SK-N-SH (cell line): Measurements from ENCODE around the gene SLAMF7. TPM values are rescaled to one million over a fixed set of nuclear protein-coding genes. Genes with fewer than 3 reads are reported as not detected.

Source experiments
- CTCF ChIA-PET: fragments of 300-600, 350-600 bp; formaldehyde crosslinking; extraction: SDS; loops from one replicate; lab custom pipeline; 2021; lab: Yijun Ruan, JAX
- POLR2A ChIA-PET: fragments of 350-600 bp; sonication (Branson Sonifier 250); formaldehyde crosslinking; extraction: SDS; loops from one replicate; lab custom pipeline; 2020; ENCODE audit warnings: antibody characterized with exemption, inconsistent platforms; lab: Yijun Ruan, JAX
- DNase-seq: peaks from one replicate; pipeline ENCODE4 v3.0.0; 2012
- H2AFZ ChIP-seq: fragments of 200-600 bp; sonication (generic); 2 replicates; pipeline ENCODE4 v1.8.1; 2016; ENCODE audit warnings: antibody characterized with exemption, mild to moderate bottlenecking, low read depth
- H3F3A ChIP-seq: fragments of 200-600 bp; sonication (generic); replicated peaks from 2 replicates; pipeline ENCODE3; 2016; ENCODE audit warnings: antibody characterized with exemption, mild to moderate bottlenecking; ENCODE audit not compliant: insufficient read depth
- H3K27ac ChIP-seq, 2 experiments: fragments of 200-500 bp in 1 of 2; fragments of 200-600 bp in 1 of 2; sonication (Bioruptor generic) in 1 of 2; sonication (generic), shearing (Covaris generic) in 1 of 2; 2 replicates each; pipeline versions ENCODE4 v1.5.1 to v1.6.1; 2014 to 2016; ENCODE audit warnings: low read depth in 2 of 2, inconsistent platforms in 1 of 2, low read length in 1 of 2, mild to moderate bottlenecking in 1 of 2, mixed read lengths in 1 of 2
- H3K27me3 ChIP-seq: fragments of 200-600 bp; sonication (generic), shearing (Covaris generic); 2 replicates; pipeline ENCODE4 v1.6.1; 2016; ENCODE audit warnings: mixed run types; ENCODE audit not compliant: insufficient read depth
- H3K36me3 ChIP-seq, 2 experiments: fragments of 200-500 bp in 1 of 2; fragments of 200-600 bp in 1 of 2; sonication (Bioruptor generic) in 1 of 2; sonication (generic) in 1 of 2; replicated peaks in 1 of 2; 2 replicates each; pipeline versions ENCODE3 to v1.5.1; 2014 to 2016; ENCODE audit warnings: low read length in 1 of 2, mild to moderate bottlenecking in 1 of 2; ENCODE audit not compliant: insufficient read depth in 2 of 2, control insufficient read depth in 1 of 2
- H3K4me1 ChIP-seq, 2 experiments: fragments of 200-500 bp in 1 of 2; fragments of 200-600 bp in 1 of 2; sonication (Bioruptor generic) in 1 of 2; sonication (generic), shearing (Covaris generic) in 1 of 2; 2 replicates each; pipeline versions ENCODE4 v1.5.1 to v1.6.1; 2014 to 2016; ENCODE audit warnings: low read depth in 1 of 2, low read length in 1 of 2, mixed run types in 1 of 2; ENCODE audit not compliant: insufficient read depth in 2 of 2, control insufficient read depth in 1 of 2
- H3K4me2 ChIP-seq: fragments of 200-600 bp; sonication (generic), shearing (Covaris generic); 2 replicates; pipeline ENCODE4 v1.6.1; 2017; ENCODE audit warnings: mixed run types
- H3K4me3 ChIP-seq, 2 experiments: fragments of 200-500 bp in 1 of 2; fragments of 200-600 bp in 1 of 2; sonication (Bioruptor generic) in 1 of 2; sonication (generic), shearing (Covaris generic) in 1 of 2; 2 replicates each; pipeline versions ENCODE4 v1.5.1 to v1.8.1; 2014 to 2016; ENCODE audit warnings: low read depth in 2 of 2, inconsistent platforms in 1 of 2, low read length in 1 of 2, mild to moderate bottlenecking in 1 of 2, mixed read lengths in 1 of 2, moderate library complexity in 1 of 2
- H3K79me2 ChIP-seq: fragments of 200-600 bp; sonication (generic); 2 replicates; pipeline ENCODE4 v1.8.1; 2017; ENCODE audit warnings: mild to moderate bottlenecking; ENCODE audit not compliant: insufficient read depth
- H3K9ac ChIP-seq: fragments of 200-600 bp; sonication (generic); 2 replicates; pipeline ENCODE4 v1.6.1; 2017; ENCODE audit warnings: mixed run types
- H3K9me2 ChIP-seq: fragments of 200-600 bp; sonication (generic); 2 replicates; pipeline ENCODE4 v1.6.1; 2017; ENCODE audit warnings: mixed run types
- H3K9me3 ChIP-seq: fragments of 200-600 bp; sonication (generic); 2 replicates; pipeline ENCODE4 v1.6.1; 2017; ENCODE audit warnings: mixed run types, mild to moderate bottlenecking, moderate library complexity
- H4K20me1 ChIP-seq: fragments of 200-600 bp; sonication (generic); 2 replicates; pipeline ENCODE4 v1.6.1; 2017; ENCODE audit warnings: mild to moderate bottlenecking, mixed run types; ENCODE audit not compliant: insufficient read depth
- FOXJ3 ChIP-seq: sonication (generic); formaldehyde crosslinking; IDR thresholded peaks from 2 replicates; pipeline ENCODE4 v1.5.1; 2020; ENCODE audit warnings: mild to moderate bottlenecking, missing genetic modification reagents
- GATA2 ChIP-seq: sonication (generic); formaldehyde crosslinking; IDR thresholded peaks from 2 replicates; pipeline ENCODE4 v1.5.0; 2020; ENCODE audit warnings: mild to moderate bottlenecking, missing genetic modification reagents
- IRF3 ChIP-seq: fragments of 150-350 bp; IDR thresholded peaks from 2 replicates; pipeline ENCODE4 v1.6.1; 2016; ENCODE audit warnings: mild to moderate bottlenecking, low read depth, low read length
- JUND ChIP-seq: IDR thresholded peaks from 2 replicates; pipeline ENCODE4 v1.4.0; 2012
- NFIC ChIP-seq: IDR thresholded peaks from 2 replicates; pipeline ENCODE4 v1.4.0; 2012; ENCODE audit warnings: borderline replicate concordance
- PBX3 ChIP-seq: IDR thresholded peaks from 2 replicates; pipeline ENCODE4; 2012
- TEAD4 ChIP-seq: IDR thresholded peaks from 2 replicates; pipeline ENCODE4 v1.4.0; 2012; ENCODE audit warnings: mild to moderate bottlenecking, borderline replicate concordance; ENCODE audit not compliant: insufficient read depth
- USF2 ChIP-seq: fragments of 150-350 bp; IDR thresholded peaks from 2 replicates; pipeline ENCODE4 v1.6.1; 2017; ENCODE audit warnings: antibody characterized with exemption, low read length, low read depth, borderline replicate concordance
- ZBTB33 ChIP-seq: IDR thresholded peaks from 2 replicates; pipeline ENCODE4 v1.4.0; 2012; ENCODE audit warnings: low read depth, borderline replicate concordance
- WGBS: methylation state at CpG from one replicate; pipeline ENCODE4 v1.1.6; 2017; ENCODE audit warnings: low lambda C conversion rate; 5-methylcytosine and 5-hydroxymethylcytosine counted together
- polyA plus RNA-seq, 3 experiments: library from polyadenylated mRNA; depleted of rRNA; stranded (reverse); fragments of >200 nt; gene quantifications; 2 replicates each; pipeline ENCODE4 v1.2.3, GENCODE V29; 2012
- TF ChIP-seq, protein P1 (sequence below): IDR thresholded peaks from 2 replicates; pipeline ENCODE4 v1.4.0; 2012; ENCODE audit warnings: low read depth

SLAMF7 gene
- polyA plus RNA-seq, 1 of the 3 experiments (the other 2 are of a cell fraction): not detected

GRCh38 chr1:160705742-160706141 is 33.3 kb upstream of the SLAMF7 start (continued):
- no peak for TF ChIP-seq USF2

- Histone ChIP-seq H3K9me2 (no peaks in the 10 kb centered on the region), H2AFZ (no peak overlapping the region; the same call in 1 of the 2 replicates), H3K4me3 (no peak overlapping the region), H3K9me3 (no peaks in the 10 kb centered on the region), H3K9ac (no peak overlapping the region), H3K4me2 (no peak overlapping the region), H3K36me3 (no peaks in the 10 kb centered on the region), H4K20me1 (no peaks in the 10 kb centered on the region), H3K27ac (no peak overlapping the region), H3K79me2 (no peaks in the 10 kb centered on the region), H3K4me1 (no peaks in the 10 kb centered on the region), H3F3A (no peaks in the 10 kb centered on the region), H3K27me3 (peaks cover 30% of the 10 kb centered on the region; the same call in 1 of the 2 replicates)
- CTCF ChIA-PET: interaction anchor here (1.8 kb wide), 1 partner anchor 19 kb away, joined by 4 read pairs; no protein-coding TSS in a partner anchor
- TF ChIP-seq ZBTB33 (no peak), GATA2 (CRISPR knock-in tag) (no peak), JUND (no peak), TEAD4 (no peak), NFIC (no peak), PBX3 (no peak), USF2 (no peak), IRF3 (no peak), FOXJ3 (CRISPR knock-in tag) (no peak)
- TF ChIP-seq, protein P1, sequence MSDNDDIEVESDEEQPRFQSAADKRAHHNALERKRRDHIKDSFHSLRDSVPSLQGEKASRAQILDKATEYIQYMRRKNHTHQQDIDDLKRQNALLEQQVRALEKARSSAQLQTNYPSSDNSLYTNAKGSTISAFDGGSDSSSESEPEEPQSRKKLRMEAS: no peak
- 1% methylated on average over 4 of the region's 4 CpGs for WGBS
- DNase-seq: no peak
- POLR2A ChIA-PET: no interaction called here
Measured at GRCh38 chr1:160706526-160707235, 32.4 kb upstream of the SLAMF7 start.
